ENCODE measurements around the gene PCNX4.

DNA sequence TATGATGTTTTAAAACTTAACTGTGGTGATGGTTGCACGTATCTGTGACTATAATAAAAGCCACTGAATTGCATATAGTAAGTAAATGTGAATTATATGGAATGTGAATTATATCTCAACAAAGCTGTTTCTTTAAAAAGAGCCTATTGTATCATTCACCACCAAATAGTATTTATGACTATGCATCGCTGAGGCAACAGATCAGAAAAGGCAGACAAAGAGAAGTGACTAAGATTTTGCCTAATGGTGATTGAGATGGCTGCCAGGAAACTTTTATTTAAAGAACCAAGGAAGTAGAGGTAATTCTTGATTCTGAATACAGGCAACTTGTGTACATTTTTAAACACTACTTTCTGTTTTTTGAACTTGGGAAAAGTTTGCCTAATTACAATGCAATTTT lies 41.8 kb downstream of the PCNX4 start:
- TF ChIP-seq, protein P1, sequence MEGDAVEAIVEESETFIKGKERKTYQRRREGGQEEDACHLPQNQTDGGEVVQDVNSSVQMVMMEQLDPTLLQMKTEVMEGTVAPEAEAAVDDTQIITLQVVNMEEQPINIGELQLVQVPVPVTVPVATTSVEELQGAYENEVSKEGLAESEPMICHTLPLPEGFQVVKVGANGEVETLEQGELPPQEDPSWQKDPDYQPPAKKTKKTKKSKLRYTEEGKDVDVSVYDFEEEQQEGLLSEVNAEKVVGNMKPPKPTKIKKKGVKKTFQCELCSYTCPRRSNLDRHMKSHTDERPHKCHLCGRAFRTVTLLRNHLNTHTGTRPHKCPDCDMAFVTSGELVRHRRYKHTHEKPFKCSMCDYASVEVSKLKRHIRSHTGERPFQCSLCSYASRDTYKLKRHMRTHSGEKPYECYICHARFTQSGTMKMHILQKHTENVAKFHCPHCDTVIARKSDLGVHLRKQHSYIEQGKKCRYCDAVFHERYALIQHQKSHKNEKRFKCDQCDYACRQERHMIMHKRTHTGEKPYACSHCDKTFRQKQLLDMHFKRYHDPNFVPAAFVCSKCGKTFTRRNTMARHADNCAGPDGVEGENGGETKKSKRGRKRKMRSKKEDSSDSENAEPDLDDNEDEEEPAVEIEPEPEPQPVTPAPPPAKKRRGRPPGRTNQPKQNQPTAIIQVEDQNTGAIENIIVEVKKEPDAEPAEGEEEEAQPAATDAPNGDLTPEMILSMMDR (IDR thresholded peaks at IDR 0.05; ENCODE audit: low read depth, low read length): no peak
- TF ChIP-seq EZH2phosphoT487 (IDR thresholded peaks at IDR 0.05; ENCODE audit: low read depth): no peak
